B cell (primary cell): ENCODE measurements around the gene KLF12. TPM values are rescaled to one million over a fixed set of nuclear protein-coding genes. Genes with fewer than 3 reads are reported as not detected.

Source experiments
- ATAC-seq: fragments of 200-7000 bp; cut with Tn5 transposase; one replicate; pipeline ENCODE4 v1.10.0; 2021; ENCODE audit warnings: low read depth, mild to moderate bottlenecking, moderate number of reproducible peaks, moderate library complexity
- CTCF ChIA-PET: fragments of 350-600 bp; sonication (Branson Sonifier 250); formaldehyde crosslinking; loops from one replicate; lab custom pipeline; 2021; ENCODE audit warnings: antibody characterized with exemption, inconsistent platforms; lab: Charles Lee
- POLR2A ChIA-PET: fragments of 350-600 bp; sonication (Branson Sonifier 250); formaldehyde crosslinking; loops from one replicate; lab custom pipeline; 2021; ENCODE audit warnings: antibody characterized with exemption; lab: Charles Lee
- DNase-seq: peaks from one replicate; pipeline ENCODE4 v3.0.0; 2013
- H2AFZ ChIP-seq: 2 replicates; pipeline ENCODE4 v1.6.1; 2012; ENCODE audit warnings: mild to moderate bottlenecking, low read depth, low read length; ENCODE audit not compliant: insufficient read depth, poor library complexity, severe bottlenecking
- H3K27ac ChIP-seq, 2 donors: 1 replicate in 1 of 2; 2 replicates in 1 of 2; pipeline ENCODE4 v1.5.1; 2012 to 2013; ENCODE audit warnings: low read length in 2 of 2, mild to moderate bottlenecking in 2 of 2, moderate library complexity in 1 of 2
- H3K27me3 ChIP-seq, 4 experiments: fragments of 200-600 bp in 1 of 4; sonication (generic) in 1 of 4; replicated peaks in 1 of 4; 1 replicate in 2 of 4; 2 replicates in 2 of 4; pipeline versions ENCODE4 v1.6.1 to v1.7.0; 2013 to 2016; ENCODE audit warnings: low read length in 3 of 4, mild to moderate bottlenecking in 2 of 4, mixed read lengths in 1 of 4, moderate library complexity in 1 of 4; ENCODE audit not compliant: insufficient read depth in 4 of 4, control insufficient read depth in 3 of 4; ENCODE audit errors: control extremely low read depth in 1 of 4
- H3K36me3 ChIP-seq, 2 experiments: replicated peaks in 1 of 2; 1 replicate in 1 of 2; 2 replicates in 1 of 2; pipeline versions ENCODE4 v1.6.1 to v1.7.1; 2013; ENCODE audit warnings: low read length in 1 of 2; ENCODE audit not compliant: insufficient read depth in 2 of 2, control insufficient read depth in 1 of 2; ENCODE audit errors: control extremely low read depth in 1 of 2, extremely low read depth in 1 of 2
- H3K4me1 ChIP-seq, 2 donors: fragments of 200-600 bp in 1 of 2; sonication (generic) in 1 of 2; 1 replicate in 1 of 2; 2 replicates in 1 of 2; pipeline versions ENCODE4 v1.5.1 to v1.6.1; 2013 to 2017; ENCODE audit warnings: low read length in 2 of 2; ENCODE audit not compliant: control insufficient read depth in 2 of 2, insufficient read depth in 2 of 2
- H3K4me2 ChIP-seq: replicated peaks from 2 replicates; pipeline ENCODE3; 2012; ENCODE audit warnings: mild to moderate bottlenecking, low read depth, low read length; ENCODE audit not compliant: poor library complexity, severe bottlenecking
- H3K4me3 ChIP-seq, 5 experiments: fragments of 200-600 bp in 1 of 5; sonication (generic) in 1 of 5; 1 replicate in 3 of 5; 2 replicates in 2 of 5; pipeline versions ENCODE4 v1.5.1 to v1.7.0; 2011 to 2016; ENCODE audit warnings: low read length in 4 of 5, mild to moderate bottlenecking in 4 of 5, low read depth in 2 of 5, control low read depth in 1 of 5, moderate library complexity in 1 of 5; ENCODE audit not compliant: insufficient read depth in 1 of 5; ENCODE audit errors: control extremely low read depth in 1 of 5, extremely low read depth in 1 of 5
- H3K79me2 ChIP-seq: fragments of 200-600 bp; sonication (generic); one replicate; pipeline ENCODE4 v1.6.0; 2016; ENCODE audit warnings: low read length; ENCODE audit not compliant: control insufficient read depth, insufficient read depth
- H3K9ac ChIP-seq: fragments of 200-600 bp; sonication (generic); 2 replicates; pipeline ENCODE4 v1.6.1; 2017; ENCODE audit warnings: mild to moderate bottlenecking, low read length, moderate library complexity
- H3K9me3 ChIP-seq, 3 donors: one replicate each; pipeline versions ENCODE4 v1.6.1 to v1.7.1; 2013; ENCODE audit warnings: low read length in 2 of 3; ENCODE audit not compliant: control insufficient read depth in 2 of 3, insufficient read depth in 1 of 3; ENCODE audit errors: control extremely low read depth in 1 of 3
- H4K20me1 ChIP-seq: 2 replicates; pipeline ENCODE4 v1.6.0; 2012; ENCODE audit warnings: mild to moderate bottlenecking, low read length; ENCODE audit not compliant: insufficient read depth, control insufficient read depth, poor library complexity, severe bottlenecking
- H3K27ac Mint-ChIP-seq: one replicate; pipeline ENCODE4 v1.8.0; 2021; ENCODE audit warnings: mixed read lengths
- H3K27me3 Mint-ChIP-seq: one replicate; pipeline ENCODE4 v1.8.0; 2021; ENCODE audit warnings: mixed read lengths
- H3K4me1 Mint-ChIP-seq: one replicate; pipeline ENCODE4 v1.8.0; 2021; ENCODE audit warnings: mixed read lengths
- H3K4me3 Mint-ChIP-seq: one replicate; pipeline ENCODE4 v1.8.0; 2021; ENCODE audit warnings: mixed read lengths
- H3K9me3 Mint-ChIP-seq: one replicate; pipeline ENCODE4 v1.8.0; 2022; ENCODE audit warnings: mixed read lengths; ENCODE audit not compliant: insufficient read depth
- EZH2 ChIP-seq: IDR thresholded peaks from 2 replicates; pipeline ENCODE4 v1.6.1; 2012; ENCODE audit warnings: borderline replicate concordance, low read depth, mild to moderate bottlenecking, moderate library complexity, low read length; ENCODE audit not compliant: insufficient read depth, poor library complexity, severe bottlenecking
- WGBS: methylation state at CpG from one replicate; pipeline ENCODE4 v1.1.5; 2013; ENCODE audit warnings: missing lambda C conversion rate; ENCODE audit not compliant: insufficient coverage; 5-methylcytosine and 5-hydroxymethylcytosine counted together
- intact Hi-C: fragments of 100-400 bp; cut with micrococcal nuclease; formaldehyde crosslinking; loops from one replicate; pipeline ENCODE4 v1.10.0; 2022
- polyA plus RNA-seq: library from polyadenylated mRNA; depleted of rRNA; stranded (reverse); fragments of >200 nt; gene quantifications from 2 replicates; pipeline ENCODE4 v1.2.3, GENCODE V29; 2012
- total RNA-seq, 2 donors: library from RNA; stranded (reverse); fragments of 120-200 nt in 1 of 2; gene quantifications; 1 replicate in 1 of 2; 2 replicates in 1 of 2; pipeline versions ENCODE4 v1.2.3 to v1.2.4, GENCODE V29; 2013 to 2022
- TF ChIP-seq, protein P1 (sequence below): fragments of 200-600 bp; IDR thresholded peaks from one replicate; pipeline ENCODE4 v1.8.0; 2022; ENCODE audit warnings: antibody characterized with exemption, mild to moderate bottlenecking

KLF12 gene
- total and polyA plus RNA-seq, 2 donors (not counting 1 experiment from before 2014, with no cell fraction given): 6.7 to 55.7 TPM

DNA sequence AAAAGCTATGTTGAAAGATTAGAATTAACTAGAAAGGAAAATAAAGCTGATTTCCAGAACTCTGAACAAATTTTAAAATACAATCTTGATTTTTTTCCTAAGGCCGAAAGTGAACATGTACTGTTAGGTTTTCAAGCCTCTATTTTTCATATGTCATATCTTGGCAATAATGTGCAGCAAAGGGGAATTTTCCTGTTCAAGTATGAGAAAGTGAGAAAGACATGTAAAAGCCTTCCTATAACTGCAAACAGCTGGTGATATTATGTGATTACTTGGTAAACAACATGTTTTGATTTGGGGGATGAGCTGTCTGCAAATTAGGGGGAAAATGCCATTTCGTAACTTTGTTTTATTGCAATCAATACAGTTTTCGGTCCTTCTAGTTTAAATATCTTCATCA, 4.0 kb upstream of the KLF12 start:
- no peak overlapping the region for H3K9ac ChIP-seq
- no peaks in the 10 kb centered on the region for H3K36me3 ChIP-seq
- ATAC-seq (no peak), DNase-seq (no peak)
- CTCF ChIA-PET: interaction anchor here (1.1 kb wide), 1 partner anchor 149 kb away, joined by 5 read pairs; no protein-coding TSS in a partner anchor
- WGBS: 88% methylated on average over 1 of the region's 3 CpGs
- H3K27ac ChIP-seq: no peak overlapping the region
- no peaks in the 10 kb centered on the region for H3K27me3 ChIP-seq
- H2AFZ ChIP-seq: no peak overlapping the region
- peaks cover 4 to 9% of the 10 kb centered on the region in 2 donors for H3K4me1 ChIP-seq
- no peaks in the 10 kb centered on the region for H4K20me1 ChIP-seq
- no peaks in the 10 kb centered on the region for H3K9me3 Mint-ChIP-seq
- peaks cover 3% of the 10 kb centered on the region for H3K79me2 ChIP-seq
- no peaks in the 10 kb centered on the region for H3K27me3 Mint-ChIP-seq
- H3K27ac Mint-ChIP-seq: no peak overlapping the region
- peaks cover 3% of the 10 kb centered on the region for H3K4me1 Mint-ChIP-seq
- no peak overlapping the region for H3K4me3 Mint-ChIP-seq
- intact Hi-C loops: loop anchor here (10.0 kb wide), 1 partner anchor 113 kb away; no protein-coding TSS in a partner anchor
- no peak for TF ChIP-seq EZH2
- TF ChIP-seq, protein P1, sequence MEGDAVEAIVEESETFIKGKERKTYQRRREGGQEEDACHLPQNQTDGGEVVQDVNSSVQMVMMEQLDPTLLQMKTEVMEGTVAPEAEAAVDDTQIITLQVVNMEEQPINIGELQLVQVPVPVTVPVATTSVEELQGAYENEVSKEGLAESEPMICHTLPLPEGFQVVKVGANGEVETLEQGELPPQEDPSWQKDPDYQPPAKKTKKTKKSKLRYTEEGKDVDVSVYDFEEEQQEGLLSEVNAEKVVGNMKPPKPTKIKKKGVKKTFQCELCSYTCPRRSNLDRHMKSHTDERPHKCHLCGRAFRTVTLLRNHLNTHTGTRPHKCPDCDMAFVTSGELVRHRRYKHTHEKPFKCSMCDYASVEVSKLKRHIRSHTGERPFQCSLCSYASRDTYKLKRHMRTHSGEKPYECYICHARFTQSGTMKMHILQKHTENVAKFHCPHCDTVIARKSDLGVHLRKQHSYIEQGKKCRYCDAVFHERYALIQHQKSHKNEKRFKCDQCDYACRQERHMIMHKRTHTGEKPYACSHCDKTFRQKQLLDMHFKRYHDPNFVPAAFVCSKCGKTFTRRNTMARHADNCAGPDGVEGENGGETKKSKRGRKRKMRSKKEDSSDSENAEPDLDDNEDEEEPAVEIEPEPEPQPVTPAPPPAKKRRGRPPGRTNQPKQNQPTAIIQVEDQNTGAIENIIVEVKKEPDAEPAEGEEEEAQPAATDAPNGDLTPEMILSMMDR: no peak
- H3K9me3 ChIP-seq: no peaks in the 10 kb centered on the region
- POLR2A ChIA-PET: no interaction called here
- no peak overlapping the region for H3K4me3 ChIP-seq
- no peak overlapping the region for H3K4me2 ChIP-seq

DNA sequence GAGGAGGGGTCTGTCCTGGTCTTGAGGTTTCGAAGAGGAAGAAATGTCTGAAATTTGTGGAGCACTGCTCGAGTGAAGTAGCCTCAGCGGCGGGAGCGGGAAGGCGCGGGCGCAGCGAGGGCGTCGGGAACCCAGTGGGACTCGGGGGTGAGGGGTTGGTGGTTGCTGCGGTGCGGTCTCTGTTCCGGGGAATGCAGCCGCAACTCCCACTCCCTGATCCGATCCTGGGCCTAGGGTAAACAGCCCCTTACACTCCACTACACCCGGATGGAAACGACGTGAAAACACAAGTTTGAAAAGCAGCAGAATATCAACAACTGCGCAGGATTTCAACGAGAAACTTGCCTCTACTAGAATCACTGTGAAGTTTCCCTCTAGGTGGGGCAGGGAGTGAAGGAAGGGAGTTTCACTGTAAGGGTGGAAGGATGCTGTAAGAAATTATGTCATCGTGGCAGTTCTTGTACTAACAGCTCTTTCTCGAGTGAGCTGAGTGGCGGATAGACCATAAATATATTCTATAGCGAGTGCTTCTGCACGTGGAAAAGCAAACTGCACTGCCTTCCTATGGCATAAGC, 2.0 kb upstream of the KLF12 start:
- Mint-ChIP-seq H3K4me1 (peaks cover 15% of the 10 kb centered on the region), H3K9me3 (no peaks in the 10 kb centered on the region), H3K27me3 (no peaks in the 10 kb centered on the region), H3K4me3 (no peak overlapping the region), H3K27ac (no peak overlapping the region)
- Histone ChIP-seq H3K27me3 (no peaks in the 10 kb centered on the region), H3K4me1 (peaks cover 14 to 17% of the 10 kb centered on the region in 2 donors), H3K36me3 (no peaks in the 10 kb centered on the region), H3K79me2 (peaks cover 24% of the 10 kb centered on the region), H3K4me2 (peak overlapping the region; percentile 91), H3K9me3 (no peaks in the 10 kb centered on the region), H2AFZ (peak overlapping the region; percentile 85), H3K9ac (peak overlapping the region; percentile 72), H4K20me1 (peaks cover under 1% of the 10 kb centered on the region), H3K4me3 (peak overlapping the region; percentile 56 to 91 (median 82)), H3K27ac (peak overlapping the region; percentile 81 to 91)
- ChIA-PET CTCF (interaction anchor here (1.3 to 5.7 kb wide), 3 partner anchors 16 to 287 kb away, joined by 4 to 34 read pairs (median 6); no protein-coding TSS in a partner anchor), POLR2A (interaction anchor here (1.1 to 4.6 kb wide), 2 partner anchors 152 to 371 kb away, joined by 3 to 35 read pairs; no protein-coding TSS in a partner anchor)
- 0% methylated on average over 7 of the region's 27 CpGs for WGBS
- peak; percentile 58 for DNase-seq
- no peak for TF ChIP-seq EZH2
- TF ChIP-seq, protein P1: no peak
- no peak for ATAC-seq
- intact Hi-C loops: loop anchor here (10.0 kb wide), 1 partner anchor 111 kb away; no protein-coding TSS in a partner anchor
